HL-60 (cell line): ENCODE measurements around the gene TUT7.
A peak's percentile ranks its signal among the peaks of the same experiment; 100 is the strongest.

Experiments
- DNase-seq, 2 experiments: peaks; one replicate each; pipeline ENCODE4 v3.0.0-alpha.2; 2010 to 2020; ENCODE audit warnings: low read depth in 1 of 2, low spot score in 1 of 2
- H3K27ac ChIP-seq: fragments of 250-450 bp; sonication (Bioruptor Pico); replicated peaks from 2 replicates; pipeline ENCODE4 v1.5.1; 2020; ENCODE audit warnings: mild to moderate bottlenecking, moderate library complexity
- H3K27me3 ChIP-seq: fragments of 250-450 bp; sonication (Bioruptor Pico); 2 replicates; pipeline ENCODE4 v1.5.1; 2021; ENCODE audit warnings: mild to moderate bottlenecking, moderate library complexity; ENCODE audit not compliant: insufficient read depth, poor library complexity, severe bottlenecking
- H3K4me3 ChIP-seq: replicated peaks from 2 replicates; pipeline ENCODE4 v1.5.1; 2011; ENCODE audit warnings: mild to moderate bottlenecking, control low read depth, low read length; ENCODE audit not compliant: insufficient read depth
- CTCF ChIP-seq: IDR thresholded peaks from one replicate; pipeline ENCODE4 v1.5.1; 2011; ENCODE audit warnings: low read length, control low read depth, inconsistent platforms; ENCODE audit not compliant: insufficient read depth
- GABPA ChIP-seq: IDR thresholded peaks from 2 replicates; pipeline ENCODE4 v1.6.1; 2012; ENCODE audit warnings: low read depth
- POLR2AphosphoS5 ChIP-seq: IDR thresholded peaks from 2 replicates; pipeline ENCODE4 v1.6.1; 2012; ENCODE audit warnings: low read depth
- REST ChIP-seq: IDR thresholded peaks from 2 replicates; pipeline ENCODE4 v1.6.1; 2012; ENCODE audit warnings: low read depth; ENCODE audit not compliant: insufficient replicate concordance
- SPI1 ChIP-seq: IDR thresholded peaks from 2 replicates; pipeline ENCODE4 v1.6.1; 2012; ENCODE audit warnings: low read depth, mild to moderate bottlenecking, borderline replicate concordance

The TUT7 gene

GRCh38 chr9:86369810-86370209 is 15.6 kb upstream of the TUT7 start:
- Histone ChIP-seq H3K27ac (no peak overlapping the region), H3K27me3 (peaks cover 2% of the 10 kb centered on the region), H3K4me3 (no peak overlapping the region)
- no peak for TF ChIP-seq GABPA
- TF ChIP-seq SPI1, result no peak
- no peak for TF ChIP-seq CTCF
- no peak for TF ChIP-seq POLR2AphosphoS5
- no peak for TF ChIP-seq REST
- no peak for DNase-seq

- TF ChIP-seq POLR2AphosphoS5 (no peak), GABPA (no peak), SPI1 (no peak), CTCF (no peak), REST (no peak)
- no peak overlapping the region for H3K4me3 ChIP-seq
- peaks cover 2% of the 10 kb centered on the region for H3K27me3 ChIP-seq
- H3K27ac ChIP-seq, result no peak overlapping the region
- peak; percentile 28 to 92 for DNase-seq
These were observed 14.8 kb upstream of the TUT7 start for GRCh38 chr9:86368871-86369521.

GRCh38 chr9:86361176-86361575 is 7.0 kb upstream of the TUT7 start:
- Histone ChIP-seq H3K27me3 (no peaks in the 10 kb centered on the region), H3K4me3 (no peak overlapping the region), H3K27ac (no peak overlapping the region)
- DNase-seq, result no peak
- TF ChIP-seq CTCF (no peak), SPI1 (no peak), POLR2AphosphoS5 (no peak), GABPA (no peak), REST (no peak)
